Left lung (tissue), 10 donors: ENCODE results near the gene CST1. TPM values are rescaled to one million over a fixed set of nuclear protein-coding genes. Genes with fewer than 3 reads are reported as not detected.
"Not testable (repeated sequence)": the region's sequence is repeated elsewhere in the genome, so short reads cannot be mapped to it uniquely, and the experiment has no call there.

Experiments used
- ATAC-seq: fragments of 200-7000 bp; cut with Tn5 transposase; one replicate; pipeline ENCODE4 v1.9.1; 2020; ENCODE audit warnings: moderate library complexity
- DNase-seq, 4 donors: peaks; one replicate each; pipeline ENCODE4 v3.0.0-alpha.2; 2013 to 2020
- H3K27ac ChIP-seq, 2 donors: fragments of 200-600 bp; sonication (generic) in 1 of 2; one replicate each; pipeline versions ENCODE4 v1.5.0 to v1.8.0; 2020 to 2021
- H3K27me3 ChIP-seq, 2 donors: fragments of 200-600 bp; sonication (generic) in 1 of 2; one replicate each; pipeline versions ENCODE4 v1.5.0 to v1.8.0; 2020 to 2021
- H3K36me3 ChIP-seq, 2 donors: fragments of 200-600 bp; sonication (generic) in 1 of 2; one replicate each; pipeline versions ENCODE4 v1.5.0 to v1.8.0; 2020 to 2021
- H3K4me1 ChIP-seq, 2 donors: fragments of 200-600 bp; one replicate each; pipeline ENCODE4 v1.8.0; 2021
- H3K4me3 ChIP-seq, 2 donors: fragments of 200-600 bp; sonication (generic) in 1 of 2; one replicate each; pipeline versions ENCODE4 v1.5.0 to v1.8.0; 2020 to 2021; ENCODE audit warnings: mild to moderate bottlenecking in 1 of 2
- H3K9me3 ChIP-seq, 2 donors: fragments of 200-600 bp; sonication (generic) in 1 of 2; one replicate each; pipeline versions ENCODE4 v1.5.0 to v1.8.0; 2020 to 2021
- CTCF ChIP-seq, 2 donors: fragments of 200-600 bp; sonication (generic) in 1 of 2; IDR thresholded peaks; one replicate each; pipeline versions ENCODE4 v1.5.0 to v1.8.0; 2021; ENCODE audit warnings: antibody characterized with exemption in 2 of 2
- intact Hi-C, 2 donors: fragments of 100-400 bp; cut with DNase I; formaldehyde crosslinking; loops; one replicate each; pipeline versions ENCODE4 v1.11.2 to v1.14.2; 2022
- polyA plus RNA-seq, 6 donors: library from polyadenylated mRNA; unstranded; fragments of 120-200 nt; gene quantifications; one replicate each; pipeline ENCODE4 v1.2.1, GENCODE V29; 2013; ENCODE audit not compliant: insufficient read length in 6 of 6
- total RNA-seq, 2 donors: library from RNA; stranded (reverse); fragmentation: NEBNext Ultra II Directional; extraction: Animal tissue kit (Norgen Biotek cat#: 25700); gene quantifications; one replicate each; pipeline ENCODE4 v1.2.1, GENCODE V29; 2021
- donor health status: DM: no; HTN: yes; CAD: no.
- donor health status: DM: no; HTN: no; CAD: no.

Gene CST1
- total and polyA plus RNA-seq, 8 donors, result not detected

GRCh38 chr20:23773579-23773978 lies 22.8 kb upstream of the CST1 start:
- no peak for TF ChIP-seq CTCF (IDR thresholded peaks at IDR 0.05)
- no peak for ATAC-seq

GRCh38 chr20:23773127-23773526 lies 22.4 kb upstream of the CST1 start:
- Histone ChIP-seq H3K27me3 (peaks cover 0 to 13% of the 10 kb centered on the region in 2 donors), H3K36me3 (no peaks in the 10 kb centered on the region), H3K9me3 (no peaks in the 10 kb centered on the region), H3K27ac (no peak overlapping the region), H3K4me3 (no peak overlapping the region), H3K4me1 (no peaks in the 10 kb centered on the region)
- intact Hi-C loops, result no loop called here
- DNase-seq (no peak), ATAC-seq (no peak)
- TF ChIP-seq CTCF (IDR thresholded peaks at IDR 0.05), result no peak

More at GRCh38 chr20:23773579-23773978, 22.8 kb upstream of the CST1 start:
- intact Hi-C loops, result no loop called here
- Histone ChIP-seq H3K4me3 (no peak overlapping the region), H3K27me3 (peaks cover 0 to 13% of the 10 kb centered on the region in 2 donors), H3K36me3 (no peaks in the 10 kb centered on the region), H3K9me3 (no peaks in the 10 kb centered on the region), H3K27ac (no peak overlapping the region), H3K4me1 (no peaks in the 10 kb centered on the region)
- DNase-seq, result no peak

GRCh38 chr20:23772074-23772473 lies 21.3 kb upstream of the CST1 start:
- no peak overlapping the region for H3K27ac ChIP-seq
- no peak for TF ChIP-seq CTCF (IDR thresholded peaks at IDR 0.05)
- no peaks in the 10 kb centered on the region for H3K9me3 ChIP-seq
- H3K4me3 ChIP-seq, result no peak overlapping the region
- no peaks in the 10 kb centered on the region for H3K36me3 ChIP-seq
- intact Hi-C loops, result no loop called here
- ATAC-seq, result no peak
- DNase-seq, result no peak
- peaks cover 0 to 13% of the 10 kb centered on the region in 2 donors for H3K27me3 ChIP-seq
- H3K4me1 ChIP-seq, result no peaks in the 10 kb centered on the region

- no peaks in the 10 kb centered on the region for H3K4me1 ChIP-seq
- intact Hi-C loops, result no loop called here
- H3K4me3 ChIP-seq, result no peak overlapping the region
- DNase-seq, result no peak
- no peak for ATAC-seq
- no peaks in the 10 kb centered on the region for H3K36me3 ChIP-seq
- no peak for TF ChIP-seq CTCF (IDR thresholded peaks at IDR 0.05)
- peaks cover 0 to 5% of the 10 kb centered on the region in 2 donors for H3K27me3 ChIP-seq
- H3K9me3 ChIP-seq, result no peaks in the 10 kb centered on the region
- no peak overlapping the region for H3K27ac ChIP-seq
These were observed 19.6 kb upstream of the CST1 start for GRCh38 chr20:23770384-23770783.

GRCh38 chr20:23768520-23768919 lies 17.8 kb upstream of the CST1 start:
- H3K27ac ChIP-seq, intact Hi-C loops, H3K4me1 ChIP-seq, H3K36me3 ChIP-seq, H3K4me3 ChIP-seq, H3K27me3 ChIP-seq, H3K9me3 ChIP-seq, DNase-seq, ATAC-seq: not testable (repeated sequence)

GRCh38 chr20:23766531-23766930 lies 15.8 kb upstream of the CST1 start:
- Histone ChIP-seq H3K4me3 (no peak overlapping the region), H3K27me3 (no peaks in the 10 kb centered on the region), H3K4me1 (no peaks in the 10 kb centered on the region), H3K27ac (no peak overlapping the region), H3K9me3 (no peaks in the 10 kb centered on the region), H3K36me3 (no peaks in the 10 kb centered on the region)
- DNase-seq (no peak), ATAC-seq (no peak)
- TF ChIP-seq CTCF (IDR thresholded peaks at IDR 0.05), result no peak
- intact Hi-C loops, result no loop called here
